A673 (cell line): Measurements from ENCODE around the gene TCF12.

Experiments
- CTCF ChIP-seq: fragments of 300-800, 200-600 bp; sonication (generic); conservative IDR thresholded peaks from 2 replicates; pipeline ENCODE4 v1.5.1; 2017; ENCODE audit warnings: low read depth, mild to moderate bottlenecking, antibody characterized with exemption, low read length, moderate library complexity, mixed read lengths
- EZH2 ChIP-seq: fragments of 200-600 bp; sonication (generic); IDR thresholded peaks from 2 replicates; pipeline ENCODE4 v1.6.1; 2017; ENCODE audit warnings: borderline replicate concordance, low read depth, mild to moderate bottlenecking, mixed read lengths, antibody characterized with exemption, low read length; ENCODE audit not compliant: poor library complexity, severe bottlenecking

DNA sequence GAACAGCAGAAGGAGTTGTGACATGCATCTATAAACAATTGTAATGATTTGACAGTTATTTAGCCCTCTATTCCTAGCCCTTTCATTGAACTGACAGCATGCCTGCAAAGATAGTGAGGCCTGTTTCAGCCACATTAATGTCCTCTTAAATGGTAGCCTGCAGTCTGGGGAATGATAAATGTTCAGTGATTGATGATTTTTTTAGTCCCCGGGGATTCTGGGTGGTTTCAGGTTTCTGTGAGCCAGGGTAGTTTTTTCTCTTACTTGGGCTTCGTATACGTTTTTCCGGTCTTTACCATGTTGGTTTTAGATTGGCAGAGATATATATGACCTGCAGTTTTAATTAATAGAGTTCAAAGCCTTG, 172.0 kb downstream of the TCF12 start:
- TF ChIP-seq CTCF, result no peak
- no peak for TF ChIP-seq EZH2
